HepG2 (cell line): Measurements from ENCODE around the gene GRB10. TPM values are rescaled to one million over a fixed set of nuclear protein-coding genes. Genes with fewer than 3 reads are reported as not detected.

Experiments
- ATAC-seq: fragments of 200-7000 bp; cut with Tn5 transposase; 3 replicates; pipeline ENCODE4 v1.9.1; 2020; ENCODE audit warnings: mild to moderate bottlenecking, moderate library complexity
- BruUV-seq: library from RNA; stranded (reverse); fragments of 400-500 nt; replicated peaks from 2 replicates; lab custom pipeline; 2021; lab: Mats Ljungman, UMichigan
- CTCF ChIA-PET: fragments of 300-600 bp; formaldehyde crosslinking; extraction: SDS; loops from one replicate; lab custom pipeline; 2021; ENCODE audit warnings: low total read pairs, inconsistent platforms, low intra/inter-chr PET ratio; lab: Yijun Ruan, JAX
- POLR2A ChIA-PET: fragments of 350-600 bp; sonication (Branson Sonifier 250); formaldehyde crosslinking; loops from one replicate; lab custom pipeline; 2020; ENCODE audit warnings: antibody characterized with exemption, inconsistent platforms; lab: Yijun Ruan, JAX
- DNase-seq: peaks from one replicate; pipeline ENCODE4 v3.0.0-alpha.2; 2015; ENCODE audit warnings: low spot score
- FAIRE-seq: peaks from 3 replicates; lab custom pipeline; 2011; peaks lifted over from hg19 to GRCh38; lab: Jason Lieb, UNC
- H2AFZ ChIP-seq: one replicate; pipeline ENCODE4 v1.6.1; 2011; ENCODE audit warnings: low read length, inconsistent platforms
- H3K27ac ChIP-seq: fragments of 300-600 bp; 3 replicates; pipeline ENCODE4 v1.8.0; 2011; ENCODE audit warnings: mixed run types, mild to moderate bottlenecking, mixed read lengths, low read length, inconsistent platforms; ENCODE audit not compliant: insufficient read depth; ENCODE audit errors: extremely low read length
- H3K27me3 ChIP-seq, 2 experiments: fragments of 200-600 bp in 1 of 2; 2 replicates in 1 of 2; 3 replicates in 1 of 2; pipeline versions ENCODE4 v1.6.0 to v1.8.0; 2011; ENCODE audit warnings: low read length in 2 of 2, mild to moderate bottlenecking in 2 of 2, moderate library complexity in 2 of 2, inconsistent platforms in 1 of 2; ENCODE audit not compliant: insufficient read depth in 2 of 2, control insufficient read depth in 1 of 2
- H3K36me3 ChIP-seq, 2 experiments: fragments of 200-600 bp in 1 of 2; replicated peaks in 1 of 2; 2 replicates in 1 of 2; 3 replicates in 1 of 2; pipeline versions ENCODE4 v1.5.1 to v1.8.0; 2011; ENCODE audit warnings: low read length in 2 of 2, inconsistent platforms in 1 of 2; ENCODE audit not compliant: insufficient read depth in 2 of 2, control insufficient read depth in 1 of 2
- H3K4me1 ChIP-seq: 2 replicates; pipeline ENCODE4 v1.5.1; 2012; ENCODE audit warnings: low read length, inconsistent platforms; ENCODE audit not compliant: insufficient read depth
- H3K4me2 ChIP-seq: 2 replicates; pipeline ENCODE4 v1.6.0; 2011; ENCODE audit warnings: low read depth, low read length, inconsistent platforms
- H3K4me3 ChIP-seq, 3 experiments: fragments of 200-600 bp in 1 of 3; sonication (generic), shearing (Covaris generic) in 1 of 3; replicated peaks in 1 of 3; 2 replicates each; pipeline ENCODE4 v1.5.1; 2011 to 2016; ENCODE audit warnings: low read length in 3 of 3, inconsistent platforms in 2 of 3, low read depth in 2 of 3, mild to moderate bottlenecking in 2 of 3, control low read depth in 1 of 3, mixed read lengths in 1 of 3; ENCODE audit not compliant: insufficient read depth in 1 of 3
- H3K79me2 ChIP-seq: one replicate; pipeline ENCODE4 v1.6.1; 2011; ENCODE audit warnings: low read length, inconsistent platforms; ENCODE audit not compliant: insufficient read depth
- H3K9ac ChIP-seq: 2 replicates; pipeline ENCODE4 v1.6.0; 2011; ENCODE audit warnings: mild to moderate bottlenecking, low read depth, low read length, inconsistent platforms; ENCODE audit not compliant: insufficient read depth
- H3K9me3 ChIP-seq: 2 replicates; pipeline ENCODE4 v1.5.1; 2012; ENCODE audit warnings: mild to moderate bottlenecking, low read length
- H4K20me1 ChIP-seq: 2 replicates; pipeline ENCODE4 v1.6.0; 2011; ENCODE audit warnings: inconsistent platforms, mild to moderate bottlenecking, low read length, moderate library complexity; ENCODE audit not compliant: insufficient read depth
- GATAD1 ChIP-seq: IDR thresholded peaks from 2 replicates; pipeline ENCODE4 v1.6.1; 2016; ENCODE audit warnings: missing genetic modification reagents, missing compliant biosample characterization
- GFI1 ChIP-seq: sonication (generic); formaldehyde crosslinking; IDR thresholded peaks from 2 replicates; pipeline ENCODE4 v1.5.0; 2020; ENCODE audit warnings: missing genetic modification reagents, mild to moderate bottlenecking, borderline replicate concordance
- HCFC1 ChIP-seq: fragments of 150-350 bp; IDR thresholded peaks from 2 replicates; pipeline ENCODE4 v1.6.1; 2014; ENCODE audit warnings: low read depth, low read length
- KAT2B ChIP-seq: fragments of 150-350 bp; IDR thresholded peaks from 2 replicates; pipeline ENCODE4 v1.6.1; 2014; ENCODE audit warnings: low read depth, low read length, borderline replicate concordance
- NFYB ChIP-seq: sonication (generic); formaldehyde crosslinking; IDR thresholded peaks from 2 replicates; pipeline ENCODE4 v1.4.0; 2020; ENCODE audit warnings: missing genetic modification reagents
- STAG1 ChIP-seq: sonication (generic); formaldehyde crosslinking; IDR thresholded peaks from 2 replicates; pipeline ENCODE4 v1.4.0; 2020; ENCODE audit warnings: missing genetic modification reagents
- ZFP91 ChIP-seq: sonication (generic); formaldehyde crosslinking; IDR thresholded peaks from 2 replicates; pipeline ENCODE4 v1.9.0; 2022; ENCODE audit warnings: missing genetic modification reagents, mild to moderate bottlenecking, borderline replicate concordance
- ZHX1 ChIP-seq: sonication (generic); formaldehyde crosslinking; IDR thresholded peaks from 2 replicates; pipeline ENCODE4 v1.8.1; 2022; ENCODE audit warnings: low read depth, mild to moderate bottlenecking, missing genetic modification reagents
- WGBS: methylation state at CpG from one replicate; pipeline ENCODE4 v1.1.6; 2017; ENCODE audit warnings: low lambda C conversion rate; 5-methylcytosine and 5-hydroxymethylcytosine counted together
- in situ Hi-C: cut with HindIII; loops from 2 replicates; pipeline ENCODE4 v1.10.0; 2017; ENCODE audit warnings: low pct_unique_long_range_greater_than_20kb; ENCODE audit not compliant: extremely low pct_ligation_motif_present
- intact Hi-C: fragments of 100-400 bp; cut with micrococcal nuclease; formaldehyde crosslinking; loops from one replicate; pipeline ENCODE4 v1.10.0; 2022; ENCODE audit not compliant: unreplicated experiment
- polyA plus RNA-seq, 8 experiments: library from polyadenylated mRNA; depleted of rRNA in 3 of 8; stranded (reverse) in 7 of 8; unstranded in 1 of 8; fragments of >200 nt; fragmentation: Illumina TruSeq in 4 of 8; extraction: Trizol in 4 of 8; gene quantifications; 2 replicates each; pipeline versions ENCODE4 v1.2.1 to v1.2.3, GENCODE V29; 2011 to 2016; ENCODE audit warnings: low read depth in 4 of 8, missing spikeins in 1 of 8, mixed read lengths in 1 of 8; ENCODE audit not compliant: insufficient read depth in 1 of 8
- total RNA-seq, 5 experiments: library from RNA; depleted of rRNA; stranded (reverse); fragments of >200 nt; fragmentation: Illumina TruSeq; extraction: Trizol; gene quantifications; 2 replicates each; pipeline ENCODE4 v1.2.3, GENCODE V29; 2016; ENCODE audit warnings: low read depth in 1 of 5
- TF ChIP-seq, protein P1 (sequence below): sonication (generic); IDR thresholded peaks from 2 replicates; pipeline ENCODE4 v1.6.1; 2016; ENCODE audit warnings: low read depth, borderline replicate concordance
- TF ChIP-seq, protein P2 (sequence below): sonication (generic); formaldehyde crosslinking; IDR thresholded peaks from 2 replicates; pipeline ENCODE4 v1.5.1; 2020; ENCODE audit warnings: mild to moderate bottlenecking, missing genetic modification reagents, moderate library complexity
- TF ChIP-seq, protein P3 (sequence below): IDR thresholded peaks from 2 replicates; pipeline ENCODE4 v1.6.1; 2012; ENCODE audit warnings: inconsistent platforms
- TF ChIP-seq, protein P4 (sequence below): sonication (generic); formaldehyde crosslinking; IDR thresholded peaks from 2 replicates; pipeline ENCODE4 v1.4.0; 2020; ENCODE audit warnings: mild to moderate bottlenecking, missing genetic modification reagents

Gene GRB10
- total and polyA plus RNA-seq, 2 of the 13 experiments (the other 11 are each of a cell fraction or from before 2014, with no cell fraction given): 4.0 to 6.8 TPM

DNA sequence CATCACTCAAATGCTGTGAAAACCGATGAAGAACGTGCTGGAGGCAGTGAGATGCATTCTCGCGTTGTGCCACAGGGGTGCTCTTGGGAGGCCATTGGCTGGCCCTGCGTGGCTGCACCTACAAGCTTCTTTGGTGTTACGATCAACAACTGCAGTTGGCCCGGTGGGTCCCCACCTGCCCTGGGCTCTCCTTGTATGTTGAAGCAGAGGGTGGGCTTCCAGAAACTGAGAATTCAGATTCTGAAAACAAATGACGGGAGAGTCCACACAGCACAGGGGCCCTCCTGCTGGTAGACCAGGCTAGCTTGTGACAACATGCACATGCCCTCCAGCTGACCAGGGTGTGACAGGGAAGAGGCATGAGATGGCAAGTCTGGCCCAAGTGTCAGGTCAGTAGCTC is 193.8 kb downstream of the GRB10 start:
- H3K27me3 ChIP-seq: no peaks in the 10 kb centered on the region
- H3K9ac ChIP-seq: no peak overlapping the region
- H4K20me1 ChIP-seq: no peaks in the 10 kb centered on the region
- FAIRE-seq (no peak), DNase-seq (no peak), ATAC-seq (peak; percentile 72)
- no peaks in the 10 kb centered on the region for H3K79me2 ChIP-seq
- no peak overlapping the region for H3K27ac ChIP-seq
- peaks cover 43% of the 10 kb centered on the region for H3K4me1 ChIP-seq
- peak overlapping the region; percentile 46; the same call in 1 of the 2 replicates for H3K4me2 ChIP-seq
- no TSS peak for BruUV-seq
- intact Hi-C loops: no loop called here
- in situ Hi-C loops: no loop called here
- ChIA-PET POLR2A (interaction anchor here (0.8 to 2.0 kb wide), 4 partner anchors 23 to 27 kb away, joined by 3 to 11 read pairs (median 6); partner anchors contain the start of gene DDC), CTCF (no interaction called here)
- 38% methylated on average over 8 of the region's 8 CpGs for WGBS
- no peak overlapping the region for H2AFZ ChIP-seq
- peaks cover 5% of the 10 kb centered on the region; the same call in 1 of the 2 replicates for H3K9me3 ChIP-seq
- no peak for TF ChIP-seq GATAD1 (CRISPR knock-in tag)
- TF ChIP-seq, protein P1, sequence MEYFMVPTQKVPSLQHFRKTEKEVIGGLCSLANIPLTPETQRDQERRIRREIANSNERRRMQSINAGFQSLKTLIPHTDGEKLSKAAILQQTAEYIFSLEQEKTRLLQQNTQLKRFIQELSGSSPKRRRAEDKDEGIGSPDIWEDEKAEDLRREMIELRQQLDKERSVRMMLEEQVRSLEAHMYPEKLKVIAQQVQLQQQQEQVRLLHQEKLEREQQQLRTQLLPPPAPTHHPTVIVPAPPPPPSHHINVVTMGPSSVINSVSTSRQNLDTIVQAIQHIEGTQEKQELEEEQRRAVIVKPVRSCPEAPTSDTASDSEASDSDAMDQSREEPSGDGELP: peak; percentile 27; the same call in 1 of the 2 replicates
- no peak for TF ChIP-seq ZHX1 (CRISPR knock-in tag)
- TF ChIP-seq, protein P2, sequence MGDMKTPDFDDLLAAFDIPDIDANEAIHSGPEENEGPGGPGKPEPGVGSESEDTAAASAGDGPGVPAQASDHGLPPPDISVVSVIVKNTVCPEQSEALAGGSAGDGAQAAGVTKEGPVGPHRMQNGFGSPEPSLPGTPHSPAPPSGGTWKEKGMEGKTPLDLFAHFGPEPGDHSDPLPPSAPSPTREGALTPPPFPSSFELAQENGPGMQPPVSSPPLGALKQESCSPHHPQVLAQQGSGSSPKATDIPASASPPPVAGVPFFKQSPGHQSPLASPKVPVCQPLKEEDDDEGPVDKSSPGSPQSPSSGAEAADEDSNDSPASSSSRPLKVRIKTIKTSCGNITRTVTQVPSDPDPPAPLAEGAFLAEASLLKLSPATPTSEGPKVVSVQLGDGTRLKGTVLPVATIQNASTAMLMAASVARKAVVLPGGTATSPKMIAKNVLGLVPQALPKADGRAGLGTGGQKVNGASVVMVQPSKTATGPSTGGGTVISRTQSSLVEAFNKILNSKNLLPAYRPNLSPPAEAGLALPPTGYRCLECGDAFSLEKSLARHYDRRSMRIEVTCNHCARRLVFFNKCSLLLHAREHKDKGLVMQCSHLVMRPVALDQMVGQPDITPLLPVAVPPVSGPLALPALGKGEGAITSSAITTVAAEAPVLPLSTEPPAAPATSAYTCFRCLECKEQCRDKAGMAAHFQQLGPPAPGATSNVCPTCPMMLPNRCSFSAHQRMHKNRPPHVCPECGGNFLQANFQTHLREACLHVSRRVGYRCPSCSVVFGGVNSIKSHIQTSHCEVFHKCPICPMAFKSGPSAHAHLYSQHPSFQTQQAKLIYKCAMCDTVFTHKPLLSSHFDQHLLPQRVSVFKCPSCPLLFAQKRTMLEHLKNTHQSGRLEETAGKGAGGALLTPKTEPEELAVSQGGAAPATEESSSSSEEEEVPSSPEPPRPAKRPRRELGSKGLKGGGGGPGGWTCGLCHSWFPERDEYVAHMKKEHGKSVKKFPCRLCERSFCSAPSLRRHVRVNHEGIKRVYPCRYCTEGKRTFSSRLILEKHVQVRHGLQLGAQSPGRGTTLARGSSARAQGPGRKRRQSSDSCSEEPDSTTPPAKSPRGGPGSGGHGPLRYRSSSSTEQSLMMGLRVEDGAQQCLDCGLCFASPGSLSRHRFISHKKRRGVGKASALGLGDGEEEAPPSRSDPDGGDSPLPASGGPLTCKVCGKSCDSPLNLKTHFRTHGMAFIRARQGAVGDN: peak; percentile 65
- peak; percentile 40; the same call in 1 of the 2 replicates for TF ChIP-seq ZFP91 (CRISPR knock-in tag)
- TF ChIP-seq STAG1 (CRISPR knock-in tag): peak; percentile 9; the same call in 1 of the 2 replicates
- TF ChIP-seq KAT2B: no peak
- TF ChIP-seq GFI1 (CRISPR knock-in tag): 0 out of 2 replicates have a peak, but pooled peaks have one; percentile 25
- TF ChIP-seq, protein P3, sequence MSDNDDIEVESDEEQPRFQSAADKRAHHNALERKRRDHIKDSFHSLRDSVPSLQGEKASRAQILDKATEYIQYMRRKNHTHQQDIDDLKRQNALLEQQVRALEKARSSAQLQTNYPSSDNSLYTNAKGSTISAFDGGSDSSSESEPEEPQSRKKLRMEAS: peak; percentile 53; the same call in 1 of the 2 replicates
- no peak for TF ChIP-seq NFYB
- TF ChIP-seq, protein P4, sequence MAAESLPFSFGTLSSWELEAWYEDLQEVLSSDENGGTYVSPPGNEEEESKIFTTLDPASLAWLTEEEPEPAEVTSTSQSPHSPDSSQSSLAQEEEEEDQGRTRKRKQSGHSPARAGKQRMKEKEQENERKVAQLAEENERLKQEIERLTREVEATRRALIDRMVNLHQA (CRISPR knock-in tag): no peak
- no peak for TF ChIP-seq HCFC1
- peak overlapping the region in 1 of 3 experiments; percentile 8; a peak in 1 of 6 replicates for H3K4me3 ChIP-seq
- H3K36me3 ChIP-seq: no peaks in the 10 kb centered on the region
